Measurements from ENCODE around the gene SKAP1. TPM values are rescaled to one million over a fixed set of nuclear protein-coding genes. Genes with fewer than 3 reads are reported as not detected.
"Not testable (repeated sequence)": the region's sequence is repeated elsewhere in the genome, so short reads cannot be mapped to it uniquely, and the experiment has no call there.

The SKAP1 gene
- total and polyA plus RNA-seq, 8 donors = 2.4 to 4.4 (median 3.2) TPM; not detected in 2

- H3K9me3 ChIP-seq = no peaks in the 10 kb centered on the region
- 74 to 84% (median 76%) methylated on average over 2 of the region's 2 CpGs for WGBS, 5 donors
- no peak overlapping the region for H3K4me3 ChIP-seq
- no peak for DNase-seq
- TF ChIP-seq CTCF (IDR thresholded peaks at IDR 0.05) = no peak
- TF ChIP-seq POLR2AphosphoS5 (IDR thresholded peaks at IDR 0.05) = no peak
- TF ChIP-seq POLR2A (IDR thresholded peaks at IDR 0.05) = no peak
- no peak for TF ChIP-seq EP300 (IDR thresholded peaks at IDR 0.05)
- H3K4me1 ChIP-seq = no peaks in the 10 kb centered on the region
- H3K36me3 ChIP-seq = no peaks in the 10 kb centered on the region
- intact Hi-C loops (cut with DNase I; ENCODE audit: low total_unique reads) = no loop called here
- H3K27ac ChIP-seq = no peak overlapping the region
- H3K27me3 ChIP-seq = peaks cover 0 to 10% (median 0%) of the 10 kb centered on the region in 3 donors
Measured at GRCh38 chr17:48253975-48254374, 176.0 kb downstream of the SKAP1 start.

- H3K36me3 ChIP-seq = no peaks in the 10 kb centered on the region
- intact Hi-C loops (cut with DNase I; ENCODE audit: low total_unique reads) = no loop called here
- 69 to 77% (median 76%) methylated on average over 3 of the region's 3 CpGs for WGBS, 5 donors
- peaks cover 0 to 4% (median 0%) of the 10 kb centered on the region in 3 donors for H3K27me3 ChIP-seq
- H3K9me3 ChIP-seq = no peaks in the 10 kb centered on the region
- no peaks in the 10 kb centered on the region for H3K4me1 ChIP-seq
- no peak for DNase-seq
- H3K27ac ChIP-seq = no peak overlapping the region
- no peak for TF ChIP-seq CTCF (IDR thresholded peaks at IDR 0.05)
- no peak for TF ChIP-seq POLR2A (IDR thresholded peaks at IDR 0.05)
- TF ChIP-seq EP300 (IDR thresholded peaks at IDR 0.05) = no peak
- H3K4me3 ChIP-seq = no peak overlapping the region
Measured at GRCh38 chr17:48251950-48252349, 178.1 kb downstream of the SKAP1 start.

- H3K4me1 ChIP-seq = no peaks in the 10 kb centered on the region
- no peak overlapping the region for H3K27ac ChIP-seq
- no peak overlapping the region for H3K4me3 ChIP-seq
- H3K9me3 ChIP-seq = no peaks in the 10 kb centered on the region
- DNase-seq = no peak
- 70 to 85% (median 77%) methylated on average over 8 of the region's 8 CpGs for WGBS, 5 donors
- peaks cover 0 to 4% (median 0%) of the 10 kb centered on the region in 3 donors for H3K27me3 ChIP-seq
- intact Hi-C loops (cut with DNase I; ENCODE audit: low total_unique reads) = no loop called here
- no peak for TF ChIP-seq POLR2A (IDR thresholded peaks at IDR 0.05)
- no peak for TF ChIP-seq POLR2AphosphoS5 (IDR thresholded peaks at IDR 0.05)
- TF ChIP-seq EP300 (IDR thresholded peaks at IDR 0.05) = no peak
- no peak for TF ChIP-seq CTCF (IDR thresholded peaks at IDR 0.05)
- no peaks in the 10 kb centered on the region for H3K36me3 ChIP-seq
Measured at GRCh38 chr17:48250949-48251348, 179.1 kb downstream of the SKAP1 start.

- DNase-seq; H3K4me1 ChIP-seq; H3K36me3 ChIP-seq; H3K9me3 ChIP-seq; H3K4me3 ChIP-seq; H3K27ac ChIP-seq; intact Hi-C loops (cut with DNase I; ENCODE audit: low total_unique reads); H3K27me3 ChIP-seq: not testable (repeated sequence)
- WGBS, 5 donors = 87 to 100% (median 97%) methylated on average over 5 of the region's 5 CpGs
Measured at GRCh38 chr17:48250059-48250458, 180.0 kb downstream of the SKAP1 start.

- TF ChIP-seq POLR2AphosphoS5 (IDR thresholded peaks at IDR 0.05) = no peak
- TF ChIP-seq POLR2A (IDR thresholded peaks at IDR 0.05) = no peak
- H3K4me1 ChIP-seq = peaks cover 0 to 14% (median 0%) of the 10 kb centered on the region in 4 donors
- no peak overlapping the region for H3K27ac ChIP-seq
- H3K9me3 ChIP-seq = no peaks in the 10 kb centered on the region
- H3K36me3 ChIP-seq = no peaks in the 10 kb centered on the region
- H3K4me3 ChIP-seq = no peak overlapping the region
- no peak for DNase-seq
- 73 to 81% (median 77%) methylated on average over 3 of the region's 3 CpGs for WGBS, 5 donors
- no peaks in the 10 kb centered on the region for H3K27me3 ChIP-seq
- intact Hi-C loops (cut with DNase I; ENCODE audit: low total_unique reads) = no loop called here
Measured at GRCh38 chr17:48247603-48248002, 182.4 kb downstream of the SKAP1 start.

All from stomach (tissue), 9 donors.